Stimulated activated CD4-positive, alpha-beta T cell treated with anti-CD3 and anti-CD28 coated beads, TNF-alpha, amount 100 ng/mL, for 4 hours (primary cell): ENCODE results near the gene ST6GALNAC2.
"Not testable (repeated sequence)": the region's sequence is repeated elsewhere in the genome, so short reads cannot be mapped to it uniquely, and the experiment has no call there.

ENCODE experiments used
- DNase-seq, 3 experiments: peaks; one replicate each; pipeline ENCODE4 v3.0.0-alpha.2; 2020; ENCODE audit warnings: low read depth in 3 of 3

Gene ST6GALNAC2

DNA sequence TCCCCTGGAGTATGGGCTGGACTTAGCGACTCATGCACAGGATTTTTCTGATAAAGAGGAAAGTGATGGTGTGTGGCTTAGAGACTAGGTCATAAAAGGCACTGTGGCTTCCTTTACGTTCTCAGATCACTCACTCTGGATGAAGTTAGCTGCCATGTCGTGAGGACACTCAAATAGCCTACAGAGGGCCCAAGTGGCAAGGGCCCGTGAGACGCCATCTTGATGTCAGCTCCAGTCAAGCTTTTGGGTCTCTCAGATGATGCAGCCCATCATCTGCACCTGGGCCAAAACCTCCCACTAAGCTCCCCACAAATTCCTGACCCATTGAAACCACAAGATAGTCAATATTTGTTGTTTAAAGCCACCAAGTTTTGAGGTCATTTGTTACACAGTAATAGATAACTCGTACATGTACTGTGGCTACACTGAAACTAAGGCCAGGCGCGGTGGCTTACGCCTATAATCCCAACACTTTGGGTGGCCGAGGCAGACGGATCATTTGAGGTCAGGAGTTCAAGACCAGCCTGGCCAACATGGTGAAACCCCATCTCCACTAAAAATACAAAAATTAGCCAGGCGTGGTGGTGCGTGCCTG, 14.7 kb downstream of the ST6GALNAC2 start:
- DNase-seq: no peak

DNA sequence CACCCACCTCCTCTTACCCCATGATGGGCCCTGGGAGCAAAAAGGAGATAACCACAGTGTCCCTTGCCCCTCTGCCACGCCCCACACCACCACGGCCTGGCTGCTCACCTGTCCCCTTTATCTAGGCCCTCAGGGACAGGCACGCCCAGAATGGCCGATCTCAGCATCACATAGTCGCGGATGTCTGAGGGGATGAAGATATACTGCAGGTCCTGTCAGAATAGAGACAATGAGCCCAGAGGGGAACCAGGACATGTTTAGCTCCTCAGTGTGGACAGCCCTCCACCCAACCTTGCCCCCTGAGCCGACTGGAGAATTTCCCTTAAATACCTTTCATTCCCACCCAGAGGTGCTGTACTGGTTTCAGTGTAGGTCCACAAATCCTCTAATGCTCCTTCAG, 15.2 kb downstream of the ST6GALNAC2 start:
- no peak for DNase-seq

DNA sequence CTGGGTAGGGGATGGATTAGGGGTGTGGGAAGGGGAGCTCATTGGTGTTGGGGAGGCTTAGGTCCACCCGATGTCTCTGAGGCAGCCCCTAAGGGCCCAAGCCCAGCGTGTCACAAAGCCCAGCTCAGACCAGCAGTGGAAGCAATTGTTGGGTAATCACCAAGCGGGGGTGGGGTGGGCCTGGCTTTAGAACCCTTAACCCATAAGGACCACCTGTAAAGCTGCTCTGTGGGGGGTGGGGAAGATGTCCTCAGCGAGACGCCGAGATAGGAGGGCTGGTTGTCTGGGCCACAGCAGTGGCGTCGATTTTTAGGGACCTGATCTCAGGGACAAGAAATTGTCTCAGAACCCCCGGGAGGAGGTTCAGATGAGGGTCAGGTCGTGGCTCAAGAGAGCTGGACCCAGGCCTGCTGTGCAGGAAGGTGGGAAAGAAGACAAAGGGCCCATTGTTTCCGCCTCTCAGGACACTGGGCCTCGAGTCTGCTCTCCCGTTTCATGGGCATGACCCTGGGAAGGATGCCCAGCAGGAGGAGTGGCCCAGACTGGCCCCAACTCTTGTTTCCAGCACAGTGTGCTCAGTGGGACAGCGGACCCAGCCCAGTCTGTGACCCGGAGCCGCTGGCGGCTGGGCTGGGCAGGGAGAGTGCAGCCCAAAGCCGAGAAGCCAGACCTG, 15.9 kb downstream of the ST6GALNAC2 start:
- DNase-seq: no peak

GRCh38 chr17:76568811-76569221, 16.8 kb downstream of the ST6GALNAC2 start:
- no peak for DNase-seq

DNA sequence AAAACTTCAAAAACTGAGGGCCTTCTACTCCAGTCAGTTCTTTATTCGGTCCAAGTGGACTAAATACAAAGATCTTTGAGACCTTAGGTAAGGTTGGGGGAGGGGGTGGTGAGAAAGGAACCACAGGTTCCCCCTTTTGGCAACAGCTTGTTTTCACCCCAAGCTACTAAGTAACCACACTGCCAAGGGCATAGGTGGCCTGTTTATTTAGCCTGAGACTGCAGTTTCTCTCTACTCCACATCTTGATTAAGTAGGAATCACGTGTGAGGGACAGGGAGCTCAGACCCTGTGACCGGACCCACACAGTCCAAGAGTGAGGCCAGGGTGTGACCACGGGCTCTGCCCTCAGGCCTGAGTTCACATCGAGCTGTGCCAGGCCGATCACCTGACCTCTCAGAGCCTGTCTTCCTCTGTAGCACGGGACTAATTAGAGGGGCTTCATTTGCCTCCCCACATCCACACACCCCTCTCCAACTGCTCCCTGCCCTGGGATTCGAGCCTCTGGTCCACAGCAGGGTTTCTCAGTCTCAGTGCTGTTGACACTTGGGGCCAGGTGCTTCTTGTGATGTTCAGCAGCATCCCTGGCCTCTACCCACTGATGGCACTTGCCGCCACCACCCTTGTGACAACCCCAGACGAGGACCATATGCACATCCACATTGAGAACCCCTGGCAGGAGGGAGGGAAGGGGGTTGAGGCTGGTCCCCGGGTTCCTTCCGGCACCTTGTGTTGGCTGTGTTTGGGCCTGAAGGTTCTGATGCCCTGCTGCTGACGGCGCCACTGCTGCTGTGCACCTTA, 17.8 kb downstream of the ST6GALNAC2 start:
- DNase-seq: no peak

DNA sequence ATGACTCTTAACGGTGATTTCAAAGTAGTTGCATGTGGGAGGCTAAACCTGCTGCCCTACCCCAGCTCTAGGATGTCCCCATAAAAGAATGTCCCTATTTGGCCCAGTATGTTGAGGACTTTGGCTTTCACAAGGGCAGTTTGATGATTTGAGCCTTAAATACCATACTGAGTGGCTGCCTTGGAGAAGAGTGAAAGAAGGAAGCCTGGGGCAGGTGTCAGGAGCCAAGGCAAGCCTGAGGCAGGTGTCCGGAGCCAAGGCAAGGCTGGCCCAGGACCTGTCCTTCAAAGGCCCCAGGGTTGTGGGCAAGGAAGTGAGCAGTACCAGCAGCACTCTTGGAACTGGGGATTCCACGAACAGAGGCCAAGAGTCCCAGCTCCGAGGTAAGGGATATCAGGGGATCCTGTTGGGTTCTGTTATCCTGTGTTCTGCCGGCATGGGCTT, 18.6 kb downstream of the ST6GALNAC2 start:
- no peak for DNase-seq

- DNase-seq: no peak
Measured at GRCh38 chr17:76566613-76566943, 19.1 kb downstream of the ST6GALNAC2 start.

GRCh38 chr17:76565728-76566612, 19.7 kb downstream of the ST6GALNAC2 start:
- DNase-seq: no peak

DNA sequence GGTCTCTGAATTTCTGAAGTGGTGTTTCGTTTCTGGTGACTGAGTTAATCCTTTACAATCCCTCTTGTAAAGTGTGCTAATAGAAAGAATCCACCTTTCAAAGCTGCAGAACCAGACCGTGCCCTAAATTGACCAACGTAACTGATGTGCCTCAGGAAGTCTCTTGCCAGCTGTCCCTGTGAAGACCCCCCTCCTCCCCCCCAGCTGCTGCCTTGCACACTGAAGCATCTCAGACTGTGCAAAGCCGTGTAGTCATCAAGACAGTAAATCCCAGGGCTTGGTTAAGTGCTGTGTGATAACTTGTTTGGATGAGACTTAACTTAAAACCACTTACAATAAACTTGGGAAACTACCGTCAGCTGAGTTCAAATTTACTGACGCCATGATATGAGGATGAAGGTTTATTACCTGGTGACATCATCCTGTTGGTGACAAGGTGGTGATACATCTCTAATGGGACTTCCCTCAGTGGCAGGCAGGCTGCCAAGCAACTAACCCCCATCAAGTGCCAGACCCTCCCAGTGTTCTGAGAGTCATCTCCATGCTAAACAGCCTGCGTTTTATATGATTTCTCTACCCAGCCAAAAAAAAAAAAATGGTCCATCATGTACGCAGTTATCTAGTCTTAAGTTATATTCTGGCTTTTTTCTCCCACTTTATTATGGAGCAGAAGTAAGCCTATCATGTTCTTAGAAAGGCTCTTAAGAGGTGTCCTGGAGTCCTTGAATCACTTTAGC, 20.5 kb downstream of the ST6GALNAC2 start:
- DNase-seq: not testable (repeated sequence)

GRCh38 chr17:76563359-76563758, 22.3 kb downstream of the ST6GALNAC2 start:
- not testable (repeated sequence) for DNase-seq

- no peak for DNase-seq
Measured at GRCh38 chr17:76562734-76563148, 22.9 kb downstream of the ST6GALNAC2 start.

DNA sequence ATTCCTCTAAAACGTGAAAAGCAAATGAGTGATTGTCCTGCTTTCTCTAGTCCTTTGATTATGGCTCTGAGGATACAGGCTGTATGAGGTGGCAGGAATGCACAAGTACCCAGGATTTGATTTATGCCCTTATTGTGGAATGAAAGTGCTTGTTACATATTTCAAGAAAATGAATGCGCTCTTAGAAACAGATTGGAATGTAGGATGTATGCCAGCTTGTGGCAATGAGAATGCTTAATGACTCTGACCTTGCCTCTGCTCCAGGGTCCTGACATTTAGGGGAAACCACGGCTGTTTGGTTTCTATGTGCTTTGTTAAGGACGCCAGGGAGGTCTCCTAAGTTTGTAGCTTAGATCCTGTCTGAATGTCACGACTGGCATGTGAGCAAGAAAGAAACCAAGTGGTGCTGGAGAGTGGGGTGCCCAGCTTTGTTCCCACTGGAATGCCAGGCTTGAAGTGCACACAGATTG, 23.8 kb downstream of the ST6GALNAC2 start:
- no peak for DNase-seq

DNA sequence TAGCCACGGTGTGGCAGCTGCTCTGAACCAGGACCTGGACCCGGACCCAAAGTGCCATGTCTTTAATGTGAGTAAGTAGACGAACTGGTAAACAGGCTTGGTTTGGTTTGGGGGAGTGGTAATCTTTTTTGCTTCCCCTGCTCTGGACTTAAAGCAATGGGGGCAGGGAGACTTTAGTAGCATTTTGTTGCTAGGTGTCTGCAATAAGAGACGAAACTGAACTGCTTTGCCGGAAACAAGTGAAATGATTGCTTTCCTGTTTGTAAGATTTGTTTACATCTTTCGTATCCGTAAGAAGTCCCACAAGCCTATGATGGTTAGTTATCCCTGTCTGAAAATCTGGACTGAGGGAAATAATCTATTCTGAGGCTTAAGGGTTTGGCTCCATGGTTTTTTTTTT, 24.3 kb downstream of the ST6GALNAC2 start:
- DNase-seq: no peak

GRCh38 chr17:76560877-76561221, 24.8 kb downstream of the ST6GALNAC2 start:
- no peak for DNase-seq

- no peak for DNase-seq
Measured at GRCh38 chr17:76560036-76560876, 25.4 kb downstream of the ST6GALNAC2 start.

DNA sequence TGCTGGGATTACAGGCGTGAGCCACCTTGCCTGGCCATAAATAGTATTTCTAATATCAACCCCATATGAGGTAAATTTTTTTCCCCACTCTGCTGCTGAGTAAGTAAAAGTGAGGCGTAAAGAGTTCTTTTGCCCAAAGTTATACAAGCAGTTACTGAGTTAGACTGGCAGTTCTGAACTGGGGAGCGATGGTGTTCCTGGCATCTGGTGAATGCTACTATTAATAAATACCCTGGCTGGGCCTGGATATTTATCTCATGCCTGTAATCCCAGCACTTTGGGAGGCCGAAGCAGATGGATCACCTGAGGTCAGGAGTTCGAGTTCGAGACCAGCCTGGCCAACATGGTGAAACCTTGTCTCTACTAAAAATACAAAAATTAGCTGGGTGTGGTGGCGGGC, 26.2 kb downstream of the ST6GALNAC2 start:
- not testable (repeated sequence) for DNase-seq

DNA sequence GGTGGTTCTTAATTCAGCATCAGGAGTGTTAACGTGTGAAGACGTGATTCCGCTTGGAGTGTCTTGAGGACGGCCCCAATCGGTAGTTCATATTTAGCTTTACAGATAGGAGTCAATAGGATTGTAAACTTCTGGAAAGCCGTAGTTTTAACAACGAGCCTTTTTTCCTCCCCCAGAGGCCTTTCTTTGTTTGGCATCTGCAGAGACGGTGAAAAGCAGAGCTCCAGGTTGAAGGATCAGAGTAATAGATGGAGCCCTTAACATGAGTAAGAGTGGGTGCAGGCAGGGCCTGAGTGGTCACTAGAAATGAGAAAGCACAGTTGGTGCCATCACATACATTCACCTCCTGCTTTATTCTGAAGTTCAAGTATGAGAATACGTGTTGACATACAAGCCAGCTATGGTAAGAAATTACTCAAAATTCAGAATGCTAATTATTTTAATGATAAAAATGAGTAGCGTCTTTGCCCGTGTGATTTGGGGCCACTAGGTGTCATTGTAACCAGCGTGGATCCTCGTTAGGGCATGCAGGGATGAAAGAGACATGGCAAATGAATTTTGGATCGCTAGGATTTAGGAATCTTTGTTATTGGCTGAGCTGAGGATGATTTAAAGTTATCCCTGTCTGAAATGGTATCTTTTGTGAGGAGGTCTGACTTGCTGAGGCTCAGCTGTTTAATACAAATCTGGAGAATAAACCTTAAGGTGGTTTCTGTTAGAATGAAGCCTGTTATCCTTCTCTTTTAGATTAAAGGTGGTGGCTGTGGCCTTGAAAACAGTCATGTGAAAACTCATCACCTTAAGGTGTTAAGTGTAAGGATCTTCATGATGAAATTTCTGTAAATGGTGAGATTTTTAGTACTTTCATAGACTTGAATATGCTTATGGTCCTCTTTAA, 27.2 kb downstream of the ST6GALNAC2 start:
- no peak for DNase-seq

GRCh38 chr17:76557368-76558197, 28.1 kb downstream of the ST6GALNAC2 start:
- DNase-seq: peak; percentile 78 to 89 (median 88)
